AG04449 (cell line): ENCODE results near the gene JMJD4.
"Not testable (repeated sequence)": the region's sequence is repeated elsewhere in the genome, so short reads cannot be mapped to it uniquely, and the experiment has no call there.

Experiments used
- CTCF ChIA-PET: fragments of 350-600 bp; formaldehyde crosslinking; extraction: SDS; loops from one replicate; lab custom pipeline; 2021; ENCODE audit warnings: antibody characterized with exemption; lab: Yijun Ruan, JAX
- POLR2A ChIA-PET: fragments of 400-600, 350-600 bp; formaldehyde crosslinking; extraction: SDS; loops from one replicate; lab custom pipeline; 2020; ENCODE audit warnings: antibody characterized with exemption, inconsistent platforms; lab: Yijun Ruan, JAX
- DNase-seq: peaks from one replicate; pipeline ENCODE4 v3.0.0-alpha.2; 2010; ENCODE audit warnings: low read depth, low spot score
- H3K4me3 ChIP-seq: 2 replicates; pipeline ENCODE4 v1.5.1; 2011; ENCODE audit warnings: low read depth, mild to moderate bottlenecking, control low read depth, low read length
- TF ChIP-seq, protein P1 (sequence below): IDR thresholded peaks from one replicate; pipeline ENCODE4 v1.5.1; 2011; ENCODE audit warnings: mild to moderate bottlenecking, moderate library complexity, low read length, control low read depth, inconsistent platforms; ENCODE audit not compliant: insufficient read depth; ENCODE audit errors: missing control alignments

JMJD4 gene

DNA sequence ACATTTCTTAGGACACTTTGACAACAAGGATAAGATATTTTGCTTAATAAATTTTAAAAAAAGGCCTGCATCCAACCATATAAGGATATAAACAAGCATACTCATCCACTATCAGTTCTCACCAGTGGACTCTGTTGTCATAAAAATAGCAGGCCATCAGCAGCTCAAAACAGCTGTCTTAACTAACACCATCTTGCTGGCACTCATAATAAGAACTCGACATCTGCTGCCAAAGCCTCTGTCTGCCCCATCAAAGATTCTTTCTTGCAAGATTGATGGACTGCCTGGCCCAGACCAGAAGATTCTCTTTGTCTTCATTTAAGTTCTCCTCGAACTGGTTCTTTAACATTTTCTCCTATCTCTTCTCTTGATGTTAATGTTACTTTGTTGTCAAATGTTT, 10.1 kb downstream of the JMJD4 start:
- TF ChIP-seq, protein P1, sequence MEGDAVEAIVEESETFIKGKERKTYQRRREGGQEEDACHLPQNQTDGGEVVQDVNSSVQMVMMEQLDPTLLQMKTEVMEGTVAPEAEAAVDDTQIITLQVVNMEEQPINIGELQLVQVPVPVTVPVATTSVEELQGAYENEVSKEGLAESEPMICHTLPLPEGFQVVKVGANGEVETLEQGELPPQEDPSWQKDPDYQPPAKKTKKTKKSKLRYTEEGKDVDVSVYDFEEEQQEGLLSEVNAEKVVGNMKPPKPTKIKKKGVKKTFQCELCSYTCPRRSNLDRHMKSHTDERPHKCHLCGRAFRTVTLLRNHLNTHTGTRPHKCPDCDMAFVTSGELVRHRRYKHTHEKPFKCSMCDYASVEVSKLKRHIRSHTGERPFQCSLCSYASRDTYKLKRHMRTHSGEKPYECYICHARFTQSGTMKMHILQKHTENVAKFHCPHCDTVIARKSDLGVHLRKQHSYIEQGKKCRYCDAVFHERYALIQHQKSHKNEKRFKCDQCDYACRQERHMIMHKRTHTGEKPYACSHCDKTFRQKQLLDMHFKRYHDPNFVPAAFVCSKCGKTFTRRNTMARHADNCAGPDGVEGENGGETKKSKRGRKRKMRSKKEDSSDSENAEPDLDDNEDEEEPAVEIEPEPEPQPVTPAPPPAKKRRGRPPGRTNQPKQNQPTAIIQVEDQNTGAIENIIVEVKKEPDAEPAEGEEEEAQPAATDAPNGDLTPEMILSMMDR, result no peak
- ChIA-PET CTCF (no interaction called here), POLR2A (no interaction called here)
- H3K4me3 ChIP-seq, result no peak overlapping the region
- no peak for DNase-seq

DNA sequence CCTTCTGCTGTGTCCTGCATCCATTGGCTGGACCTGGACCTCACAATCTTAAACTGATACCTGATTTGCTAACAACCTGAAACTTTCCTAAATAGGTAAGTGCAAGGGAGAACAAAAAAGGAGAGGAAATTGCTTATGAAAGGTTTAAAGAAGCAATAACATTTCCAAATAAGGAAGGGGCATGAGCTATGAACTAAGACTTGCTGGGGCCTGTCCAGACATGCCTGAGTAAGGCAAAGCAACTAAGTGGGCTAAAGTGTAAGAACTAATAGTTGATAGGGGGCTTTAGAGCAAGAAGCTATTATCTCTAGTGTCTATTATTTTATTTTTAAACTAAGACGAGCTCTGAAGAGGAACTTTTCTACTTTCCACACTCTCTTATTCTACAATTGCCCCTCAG, 11.6 kb downstream of the JMJD4 start:
- no peak overlapping the region for H3K4me3 ChIP-seq
- DNase-seq, result no peak
- CTCF ChIA-PET, result interaction anchor here (2.1 kb wide), 1 partner anchor 223 kb away, joined by 4 read pairs; no protein-coding TSS in a partner anchor
- POLR2A ChIA-PET, result no interaction called here
- TF ChIP-seq, protein P1, result no peak

DNA sequence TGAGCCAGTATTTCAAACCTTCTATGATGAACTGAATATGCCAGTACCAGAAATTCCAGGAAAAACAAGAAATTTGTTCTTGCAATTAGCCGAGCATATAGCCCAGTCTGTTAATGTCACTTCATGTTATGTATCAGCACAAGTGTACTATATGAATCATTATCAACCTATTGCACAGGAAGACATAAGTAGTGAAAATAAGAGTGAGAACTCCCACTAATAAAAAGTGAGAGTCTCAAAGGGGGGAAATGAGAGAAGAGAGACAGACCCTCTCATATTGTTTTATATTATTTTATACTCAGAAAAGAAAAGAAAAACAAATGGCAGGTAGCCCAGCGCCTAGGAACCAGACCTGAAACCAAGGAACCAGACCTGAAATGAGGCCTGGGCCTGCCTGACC, 16.2 kb downstream of the JMJD4 start:
- CTCF ChIA-PET, result interaction anchor here (0.9 kb wide), 1 partner anchor 12 kb away, joined by 3 read pairs; no protein-coding TSS in a partner anchor
- TF ChIP-seq, protein P1, result no peak

DNA sequence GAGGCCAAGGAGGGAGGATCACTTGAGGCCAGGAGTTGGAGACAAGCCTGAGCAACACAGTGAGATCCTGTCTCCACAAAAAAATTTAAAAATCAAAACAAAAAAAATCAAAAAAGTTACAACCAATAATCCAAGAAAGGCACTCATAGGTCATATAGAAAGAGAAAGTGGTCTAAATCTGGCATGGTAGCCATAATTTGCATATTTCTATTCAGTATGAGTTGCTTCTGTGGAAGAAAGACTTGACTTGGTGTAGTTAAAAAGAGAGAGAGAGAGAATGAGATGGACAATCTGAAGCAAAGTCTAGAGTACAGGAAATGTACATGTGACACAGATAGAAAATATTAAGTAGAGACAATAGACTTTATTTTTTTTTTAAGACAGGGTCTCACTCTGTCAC, 22.5 kb downstream of the JMJD4 start:
- ChIA-PET POLR2A (no interaction called here), CTCF (no interaction called here)
- no peak for DNase-seq
- no peak overlapping the region for H3K4me3 ChIP-seq
- TF ChIP-seq, protein P1, result no peak

More for the DNA sequence above, 16.2 kb downstream of the JMJD4 start:
- no peak for DNase-seq
- no peak overlapping the region for H3K4me3 ChIP-seq
- POLR2A ChIA-PET, result no interaction called here

DNA sequence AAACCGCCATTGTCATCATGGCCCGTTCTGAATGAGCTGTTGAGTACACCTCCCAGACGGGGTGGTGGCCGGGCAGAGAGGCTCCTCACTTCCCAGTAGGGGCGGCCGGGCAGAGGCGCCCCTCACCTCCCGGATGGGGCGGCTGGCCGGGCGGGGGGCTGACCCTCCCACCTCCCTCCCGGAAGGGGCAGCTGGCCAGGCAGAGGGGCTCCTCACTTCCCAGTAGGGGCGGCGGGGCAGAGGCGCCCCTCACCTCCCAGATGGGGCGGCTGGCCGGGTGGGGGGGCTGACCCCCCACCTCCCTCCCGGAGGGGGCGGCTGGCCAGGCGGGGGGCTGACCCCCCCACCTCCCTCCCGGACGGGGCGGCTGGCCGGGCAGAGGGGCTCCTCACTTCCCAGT, 24.6 kb downstream of the JMJD4 start:
- H3K4me3 ChIP-seq, DNase-seq, POLR2A ChIA-PET, CTCF ChIA-PET: not testable (repeated sequence)

DNA sequence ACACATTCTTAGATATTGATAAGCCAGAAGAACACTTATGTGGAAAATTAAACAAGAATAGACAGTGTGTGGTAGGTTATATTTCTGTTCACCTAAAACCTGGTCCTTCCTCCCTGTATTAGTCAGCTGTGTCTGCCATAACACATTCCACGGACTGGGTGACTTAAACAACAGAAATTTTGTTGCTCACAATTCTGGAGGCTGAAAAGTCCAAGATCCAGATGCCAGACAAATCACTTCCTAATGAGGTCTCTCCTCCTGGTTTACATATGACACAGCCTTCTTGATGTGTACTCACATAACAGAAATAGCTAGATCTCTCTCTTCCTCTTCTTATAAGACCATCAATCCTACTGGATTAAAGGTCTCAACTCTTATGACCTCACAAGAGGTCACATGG, 25.7 kb downstream of the JMJD4 start:
- ChIA-PET POLR2A (no interaction called here), CTCF (no interaction called here)
- no peak overlapping the region for H3K4me3 ChIP-seq
- TF ChIP-seq, protein P1, result no peak
- DNase-seq, result no peak

DNA sequence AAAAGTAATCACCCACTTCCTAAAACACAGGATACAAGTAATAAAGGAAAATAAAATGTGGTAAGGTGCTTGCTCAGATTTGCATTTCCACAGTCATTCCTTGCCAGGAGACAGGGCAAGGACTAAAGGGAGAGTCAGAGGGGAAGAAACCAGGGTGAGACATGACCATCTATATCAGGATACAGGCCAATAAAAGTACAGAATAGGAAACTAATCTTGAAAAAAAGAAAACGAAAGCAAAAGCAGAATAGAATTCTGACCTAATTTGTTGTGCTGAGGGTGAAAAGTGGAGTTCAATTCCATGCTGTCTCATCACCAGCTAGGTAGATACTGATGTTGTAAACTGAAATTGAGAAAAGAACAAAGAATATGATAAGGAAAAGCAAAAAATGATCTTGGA, 27.3 kb downstream of the JMJD4 start:
- CTCF ChIA-PET, result no interaction called here
- TF ChIP-seq, protein P1, result no peak
- DNase-seq, result no peak
- POLR2A ChIA-PET, result no interaction called here
- no peak overlapping the region for H3K4me3 ChIP-seq

DNA sequence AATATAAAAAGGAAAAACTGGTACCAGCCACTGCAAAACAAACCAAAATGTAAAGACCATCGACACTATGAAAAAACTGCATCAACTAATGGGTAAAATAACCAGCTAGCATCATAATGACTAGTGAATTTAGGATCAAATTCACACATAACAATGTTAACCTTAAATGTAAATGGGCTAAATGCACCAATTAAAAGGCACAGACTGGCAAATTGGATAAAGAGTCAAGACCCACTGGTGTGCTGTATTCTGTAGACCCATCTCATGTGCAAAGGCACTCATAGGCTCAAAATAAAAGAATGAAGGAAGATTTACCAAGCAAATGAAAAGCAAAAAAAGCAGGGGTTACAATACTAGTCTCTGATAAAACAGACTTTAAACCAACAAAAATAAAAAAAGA, 33.5 kb downstream of the JMJD4 start:
- CTCF ChIA-PET, POLR2A ChIA-PET, H3K4me3 ChIP-seq: not testable (repeated sequence)

More for the DNA sequence above, 33.5 kb downstream of the JMJD4 start:
- not testable (repeated sequence) for DNase-seq
